Measurements from ENCODE around the gene CD248. TPM values are rescaled to one million over a fixed set of nuclear protein-coding genes. Genes with fewer than 3 reads are reported as not detected.

The CD248 gene
- total and polyA plus RNA-seq, 5 donors from 2014 or later: 0.06 to 0.30 (median 0.10) TPM

DNA sequence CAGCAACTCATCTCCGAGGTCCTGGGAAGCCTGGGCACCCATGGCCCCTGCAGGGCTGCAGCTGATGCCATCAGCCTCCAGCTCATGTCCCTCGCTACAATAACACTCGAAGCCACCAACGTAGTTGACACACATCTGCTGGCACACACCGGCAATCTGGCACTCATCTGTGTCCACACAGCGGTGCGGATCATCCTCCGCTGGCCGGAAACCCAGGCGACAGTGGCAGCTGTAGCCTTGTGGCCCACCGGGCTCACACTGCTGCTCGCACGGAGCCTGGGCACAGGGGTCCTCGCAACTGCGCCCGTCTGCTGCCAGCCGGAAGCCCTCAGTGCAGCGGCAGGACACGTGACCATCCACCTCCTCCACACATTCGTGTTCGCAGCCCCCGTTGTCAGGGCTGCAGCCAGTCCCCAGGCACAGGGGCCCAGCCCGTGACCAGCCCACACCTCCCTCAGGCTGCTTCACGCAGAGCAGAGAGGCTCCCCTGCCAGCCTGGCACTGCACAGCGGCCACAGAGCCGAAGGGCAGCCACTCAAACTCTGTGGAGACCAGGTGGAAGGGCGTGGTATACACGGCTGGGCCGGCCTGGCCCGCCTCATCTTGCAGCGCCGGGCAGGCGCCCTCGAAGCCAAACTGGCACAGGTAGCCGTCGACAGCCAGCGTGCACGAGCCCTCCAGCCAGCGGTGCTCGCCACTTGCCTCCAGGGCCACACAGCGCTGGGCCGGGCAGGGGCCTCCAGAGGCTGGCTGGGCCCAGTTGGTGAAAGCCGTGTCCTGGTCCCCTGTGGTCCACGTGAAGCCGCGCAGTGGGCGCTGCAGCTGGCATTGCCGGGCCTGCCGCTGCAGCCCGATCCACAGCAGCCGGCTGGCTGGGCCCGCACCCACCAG is 678 bp downstream of the CD248 start:
- Histone ChIP-seq H3K4me3 (ENCODE audit: low read depth, low read length) (no peak overlapping the region), H3K27me3 (ENCODE audit: control insufficient read depth, insufficient read depth, low read length) (no peaks in the 10 kb centered on the region), H3K36me3 (ENCODE audit: control insufficient read depth, insufficient read depth, low read length) (no peaks in the 10 kb centered on the region), H3K9me3 (ENCODE audit: control insufficient read depth in 2 of 2, low read length in 2 of 2) (no peaks in the 10 kb centered on the region), H3K4me1 (ENCODE audit: control insufficient read depth, insufficient read depth, low read length, poor library complexity, severe bottlenecking) (peaks cover 54% of the 10 kb centered on the region), H3K27ac (ENCODE audit: insufficient read depth, low read length, poor library complexity, severe bottlenecking) (peak overlapping the region; percentile 82)
- no peak for ATAC-seq (ENCODE audit: low read depth in 2 of 2)
- Mint-ChIP-seq H3K4me1 (peaks cover 0 to 63% (median 18%) of the 10 kb centered on the region in 4 donors), H3K36me3 (no peaks in the 10 kb centered on the region), H3K4me3 (peak overlapping the region in 2 of 4 donors; percentile 49 to 62), H3K27ac (peak overlapping the region; percentile 77 to 98 (median 85)), H3K27me3 (no peaks in the 10 kb centered on the region), H3K9me3 (peaks cover 0 to 7% (median 1%) of the 10 kb centered on the region in 7 donors)
- DNase-seq: no peak

DNA sequence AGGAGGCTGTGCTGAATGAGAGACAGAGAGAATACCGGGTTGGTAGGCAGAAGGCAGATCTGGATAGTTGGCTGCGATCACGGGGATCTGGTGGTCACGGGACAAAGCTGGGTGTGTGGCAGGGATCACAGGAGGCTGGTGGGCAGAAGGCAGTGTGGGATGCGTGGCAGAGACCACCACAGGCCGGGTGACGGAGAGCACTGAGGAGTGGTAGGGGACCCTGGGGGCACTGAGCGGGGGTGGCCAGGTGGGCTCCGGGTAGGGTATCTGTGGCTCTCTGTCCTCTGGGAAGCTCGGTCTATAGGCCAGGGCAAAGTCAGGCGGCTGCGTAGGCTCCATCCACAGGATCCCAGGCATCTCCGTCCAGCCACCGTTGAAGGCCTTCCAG is 1.4 kb downstream of the CD248 start:
- no peak for ATAC-seq (ENCODE audit: low read depth in 2 of 2)
- Mint-ChIP-seq H3K27ac (peak overlapping the region; percentile 77 to 98 (median 85)), H3K4me3 (peak overlapping the region in 3 of 4 donors; percentile 49 to 63 (median 51)), H3K4me1 (peaks cover 0 to 63% (median 18%) of the 10 kb centered on the region in 4 donors), H3K27me3 (peaks cover 6% of the 10 kb centered on the region), H3K36me3 (no peaks in the 10 kb centered on the region), H3K9me3 (peaks cover 0 to 7% (median 0%) of the 10 kb centered on the region in 7 donors)
- no peak overlapping the region for H3K27ac ChIP-seq (ENCODE audit: insufficient read depth, low read length, poor library complexity, severe bottlenecking)
- no peak for DNase-seq
- H3K4me1 ChIP-seq (ENCODE audit: control insufficient read depth, insufficient read depth, low read length, poor library complexity, severe bottlenecking): peaks cover 54% of the 10 kb centered on the region
- H3K36me3 ChIP-seq (ENCODE audit: control insufficient read depth, insufficient read depth, low read length): no peaks in the 10 kb centered on the region
- H3K27me3 ChIP-seq (ENCODE audit: control insufficient read depth, insufficient read depth, low read length): no peaks in the 10 kb centered on the region
- H3K4me3 ChIP-seq (ENCODE audit: low read depth, low read length): no peak overlapping the region
- H3K9me3 ChIP-seq (ENCODE audit: control insufficient read depth in 2 of 2, low read length in 2 of 2): no peaks in the 10 kb centered on the region

DNA sequence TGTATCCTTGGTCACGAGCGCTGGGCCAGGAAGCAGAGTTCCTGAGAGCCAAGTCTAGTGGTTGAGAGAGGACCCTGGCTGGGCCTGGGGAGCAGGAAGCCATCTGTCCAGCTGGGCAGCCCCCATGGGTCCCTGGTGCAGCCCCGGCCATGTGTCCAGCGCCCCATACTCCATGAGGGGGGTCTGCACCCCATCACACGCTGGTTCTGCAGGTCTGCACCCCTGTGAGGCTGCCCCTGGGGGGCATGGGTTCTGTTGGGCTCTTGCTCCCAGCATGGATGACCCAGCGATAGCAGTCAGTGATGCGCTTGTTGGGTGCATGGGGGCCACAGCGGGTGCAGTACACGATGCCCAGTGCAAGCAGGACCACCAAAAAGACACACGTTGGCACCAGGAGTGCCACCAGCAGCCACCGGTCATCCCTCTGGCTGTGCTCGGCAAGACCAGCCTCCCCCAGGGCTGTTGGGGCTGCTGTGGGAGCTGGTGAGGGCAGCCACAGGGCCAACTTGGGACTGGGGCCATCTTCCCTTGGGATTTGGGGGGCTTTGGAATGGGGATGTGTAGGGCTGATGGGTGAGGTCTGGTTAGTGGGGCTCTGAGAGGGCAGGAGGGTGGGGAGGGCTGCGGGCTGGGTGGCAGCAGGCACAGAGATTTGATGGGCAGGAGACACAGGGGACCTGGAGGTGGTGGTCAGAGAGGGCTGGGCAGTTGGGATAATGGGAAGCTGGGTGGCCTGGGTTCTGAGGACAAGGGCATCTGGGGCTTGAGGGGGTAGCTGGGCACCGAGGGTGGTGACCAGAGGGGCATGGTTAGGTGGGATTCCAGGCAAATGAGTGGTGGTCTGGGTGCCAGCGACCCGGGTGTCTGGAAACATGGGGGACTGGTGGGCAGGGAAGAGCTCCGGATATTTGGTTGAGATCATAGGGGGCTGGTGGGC is 2.0 kb downstream of the CD248 start:
- Histone ChIP-seq H3K4me1 (ENCODE audit: control insufficient read depth, insufficient read depth, low read length, poor library complexity, severe bottlenecking) (peaks cover 54% of the 10 kb centered on the region), H3K27me3 (ENCODE audit: control insufficient read depth, insufficient read depth, low read length) (no peaks in the 10 kb centered on the region), H3K4me3 (ENCODE audit: low read depth, low read length) (no peak overlapping the region), H3K36me3 (ENCODE audit: control insufficient read depth, insufficient read depth, low read length) (no peaks in the 10 kb centered on the region), H3K9me3 (ENCODE audit: control insufficient read depth in 2 of 2, low read length in 2 of 2) (no peaks in the 10 kb centered on the region), H3K27ac (ENCODE audit: insufficient read depth, low read length, poor library complexity, severe bottlenecking) (peak overlapping the region; percentile 5)
- ATAC-seq (ENCODE audit: low read depth in 2 of 2) (no peak), DNase-seq (no peak)
- Mint-ChIP-seq H3K9me3 (peaks cover 0 to 4% (median 0%) of the 10 kb centered on the region in 7 donors), H3K27ac (peak overlapping the region; percentile 85 to 98 (median 88)), H3K36me3 (no peaks in the 10 kb centered on the region), H3K4me1 (peaks cover 0 to 57% (median 16%) of the 10 kb centered on the region in 4 donors), H3K4me3 (peak overlapping the region in 3 of 4 donors; percentile 51 to 82 (median 69)), H3K27me3 (peaks cover 6% of the 10 kb centered on the region)

DNA sequence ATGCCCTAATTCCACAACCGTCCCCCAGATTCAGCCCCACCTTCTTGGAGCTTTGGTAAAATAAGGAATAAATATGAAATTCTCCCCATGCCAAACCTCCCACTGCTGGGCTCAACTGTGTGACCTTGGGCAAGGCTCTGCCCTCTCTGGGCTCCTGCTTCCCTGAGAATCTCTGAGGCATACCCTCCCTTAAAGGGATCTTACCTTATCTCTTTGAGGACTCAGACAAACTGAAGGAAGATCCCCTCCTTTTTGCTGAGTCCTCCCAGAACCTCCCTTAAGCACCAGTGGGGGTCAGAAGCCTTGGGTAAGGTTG is 2.7 kb downstream of the CD248 start:
- ATAC-seq (ENCODE audit: low read depth in 2 of 2) (no peak), DNase-seq (no peak)
- peaks cover 0 to 50% (median 15%) of the 10 kb centered on the region in 4 donors for H3K4me1 Mint-ChIP-seq
- peak overlapping the region in 3 of 4 donors; percentile 64 to 82 (median 69) for H3K4me3 Mint-ChIP-seq
- Histone ChIP-seq H3K9me3 (ENCODE audit: control insufficient read depth in 2 of 2, low read length in 2 of 2) (no peaks in the 10 kb centered on the region), H3K4me3 (ENCODE audit: low read depth, low read length) (no peak overlapping the region), H3K27ac (ENCODE audit: insufficient read depth, low read length, poor library complexity, severe bottlenecking) (peak overlapping the region; percentile 41), H3K27me3 (ENCODE audit: control insufficient read depth, insufficient read depth, low read length) (no peaks in the 10 kb centered on the region), H3K4me1 (ENCODE audit: control insufficient read depth, insufficient read depth, low read length, poor library complexity, severe bottlenecking) (peaks cover 49% of the 10 kb centered on the region), H3K36me3 (ENCODE audit: control insufficient read depth, insufficient read depth, low read length) (no peaks in the 10 kb centered on the region)
- no peaks in the 10 kb centered on the region for H3K36me3 Mint-ChIP-seq
- H3K9me3 Mint-ChIP-seq: peaks cover 0 to 4% (median 0%) of the 10 kb centered on the region in 7 donors
- H3K27me3 Mint-ChIP-seq: peaks cover 6% of the 10 kb centered on the region
- H3K27ac Mint-ChIP-seq: peak overlapping the region; percentile 67 to 88 (median 74)

DNA sequence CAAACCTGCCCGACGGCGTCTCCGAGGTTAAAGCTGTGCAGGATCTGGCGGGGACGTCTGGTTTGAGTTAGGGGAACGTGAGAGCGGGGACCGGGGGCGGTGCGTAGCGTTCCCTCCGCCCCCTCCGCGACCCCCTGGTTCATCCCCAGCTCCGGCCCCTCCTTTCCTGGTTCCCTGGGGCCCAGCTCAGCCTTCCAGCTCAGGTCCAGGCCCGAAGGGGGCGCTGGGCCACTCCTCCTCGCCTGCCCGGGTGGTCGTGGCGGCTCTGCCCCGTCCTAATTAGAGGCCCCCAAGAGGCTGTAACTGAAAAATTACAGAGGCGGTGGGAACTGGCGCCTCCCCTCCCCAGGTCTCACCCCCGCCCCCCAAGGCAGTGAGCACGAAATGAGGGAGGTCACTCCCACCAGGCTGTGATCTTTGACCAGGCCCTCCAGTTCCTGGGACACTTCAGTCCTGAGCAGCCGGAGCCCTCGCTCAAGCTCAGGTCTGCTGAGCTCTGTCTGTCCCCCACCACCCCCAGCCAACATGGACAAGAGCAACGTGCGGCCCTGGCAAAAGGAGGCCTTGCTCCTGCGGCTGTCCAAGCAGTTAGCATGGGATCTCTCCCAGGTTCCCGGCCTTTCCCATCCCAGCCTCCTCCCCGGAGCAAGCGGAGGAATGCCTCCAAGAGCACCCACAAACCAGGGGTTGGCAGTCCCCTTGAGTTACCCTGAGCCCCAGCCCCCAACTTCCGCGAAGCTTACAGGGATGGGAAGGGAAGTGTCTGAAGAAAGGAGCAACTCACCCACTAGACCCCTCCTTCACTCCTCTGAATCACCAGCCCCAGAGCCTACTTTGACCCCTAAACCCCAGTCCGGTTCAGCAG is 3.3 kb downstream of the CD248 start:
- Histone ChIP-seq H3K27ac (ENCODE audit: insufficient read depth, low read length, poor library complexity, severe bottlenecking) (peak overlapping the region; percentile 88), H3K36me3 (ENCODE audit: control insufficient read depth, insufficient read depth, low read length) (no peaks in the 10 kb centered on the region), H3K9me3 (ENCODE audit: control insufficient read depth in 2 of 2, low read length in 2 of 2) (no peaks in the 10 kb centered on the region), H3K27me3 (ENCODE audit: control insufficient read depth, insufficient read depth, low read length) (no peaks in the 10 kb centered on the region), H3K4me3 (ENCODE audit: low read depth, low read length) (no peak overlapping the region), H3K4me1 (ENCODE audit: control insufficient read depth, insufficient read depth, low read length, poor library complexity, severe bottlenecking) (peaks cover 44% of the 10 kb centered on the region)
- peaks cover 0 to 44% (median 12%) of the 10 kb centered on the region in 4 donors for H3K4me1 Mint-ChIP-seq
- DNase-seq: no peak
- peak overlapping the region; percentile 74 to 99 (median 98) for H3K27ac Mint-ChIP-seq
- peak overlapping the region; percentile 88 to 99 (median 96) for H3K4me3 Mint-ChIP-seq
- peaks cover 6% of the 10 kb centered on the region for H3K27me3 Mint-ChIP-seq
- H3K36me3 Mint-ChIP-seq: no peaks in the 10 kb centered on the region
- no peak for ATAC-seq (ENCODE audit: low read depth in 2 of 2)
- H3K9me3 Mint-ChIP-seq: peaks cover 0 to under 1% (median 0%) of the 10 kb centered on the region in 7 donors

DNA sequence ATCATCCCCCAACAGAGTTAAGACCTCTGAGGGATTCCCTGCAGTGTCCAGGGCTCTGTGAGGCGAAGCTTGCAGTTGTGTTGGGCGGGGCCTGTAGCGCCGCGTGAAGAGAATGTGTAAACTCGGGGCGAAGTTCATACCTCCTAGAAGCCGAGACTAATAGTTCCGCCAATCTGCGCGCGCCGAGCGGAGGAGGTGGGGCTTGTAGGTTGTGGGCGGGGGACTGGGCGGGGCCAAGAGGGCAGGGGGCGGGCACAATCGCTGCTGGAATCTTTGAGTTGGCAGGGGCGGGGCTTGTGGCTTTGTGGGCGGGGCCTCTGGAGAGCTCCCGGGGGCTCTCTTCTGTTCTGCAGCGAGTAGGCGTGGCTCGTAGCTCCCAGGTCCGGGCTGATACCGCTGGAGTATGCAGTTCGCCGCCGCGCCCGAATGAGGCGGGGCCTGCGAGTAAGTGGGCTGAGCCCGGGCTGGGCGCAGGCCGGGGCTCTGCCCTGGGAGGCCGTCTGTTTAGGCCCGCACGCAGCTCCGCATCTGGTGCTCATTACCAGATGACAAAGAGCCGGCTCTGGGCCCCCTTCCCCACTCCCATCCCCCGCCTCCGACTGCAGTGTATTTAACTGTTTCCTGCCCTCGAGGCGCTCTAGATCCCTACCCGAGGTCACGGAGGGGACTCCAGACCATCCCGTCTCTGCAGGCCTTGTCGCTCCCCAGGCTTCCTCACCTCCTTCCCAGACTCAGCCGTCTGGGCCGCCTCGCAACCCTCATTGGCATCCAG is 4.1 kb downstream of the CD248 start:
- H3K27ac Mint-ChIP-seq: peak overlapping the region; percentile 95 to 99 (median 98)
- Histone ChIP-seq H3K4me3 (ENCODE audit: low read depth, low read length) (peak overlapping the region; percentile 70), H3K36me3 (ENCODE audit: control insufficient read depth, insufficient read depth, low read length) (no peaks in the 10 kb centered on the region), H3K9me3 (ENCODE audit: control insufficient read depth in 2 of 2, low read length in 2 of 2) (no peaks in the 10 kb centered on the region), H3K4me1 (ENCODE audit: control insufficient read depth, insufficient read depth, low read length, poor library complexity, severe bottlenecking) (peaks cover 35% of the 10 kb centered on the region), H3K27ac (ENCODE audit: insufficient read depth, low read length, poor library complexity, severe bottlenecking) (peak overlapping the region; percentile 88), H3K27me3 (ENCODE audit: control insufficient read depth, insufficient read depth, low read length) (no peaks in the 10 kb centered on the region)
- DNase-seq (peak; percentile 96 to 98 (median 98)), ATAC-seq (ENCODE audit: low read depth in 2 of 2) (peak; percentile 66 to 70)
- no peaks in the 10 kb centered on the region for H3K9me3 Mint-ChIP-seq
- H3K27me3 Mint-ChIP-seq: peaks cover 6% of the 10 kb centered on the region
- H3K4me1 Mint-ChIP-seq: peaks cover 0 to 36% (median 8%) of the 10 kb centered on the region in 4 donors
- no peaks in the 10 kb centered on the region for H3K36me3 Mint-ChIP-seq
- H3K4me3 Mint-ChIP-seq: peak overlapping the region; percentile 88 to 99 (median 96)
